Adrenal gland (tissue), 5 donors: ENCODE data around the gene FBXO33.

ENCODE experiments used
- POLR2A ChIP-seq, 2 donors: fragments of 450-650 bp; IDR thresholded peaks; one replicate each; pipeline ENCODE4 v1.6.1; 2017; ENCODE audit warnings: antibody characterized with exemption in 2 of 2, mild to moderate bottlenecking in 2 of 2, moderate library complexity in 1 of 2
- TF ChIP-seq, protein P1 (sequence below), 6 experiments: fragments of 450-650 bp in 4 of 6; fragments of 200-600 bp in 2 of 6; sonication (generic) in 1 of 6; IDR thresholded peaks; 1 replicate in 5 of 6; 2 replicates in 1 of 6; pipeline versions ENCODE4 v1.5.1 to v1.8.0; 2016 to 2021; ENCODE audit warnings: antibody characterized with exemption in 6 of 6, mild to moderate bottlenecking in 2 of 6, moderate library complexity in 1 of 6
- donor health status: DM: no; HTN: no; CAD: no.

DNA sequence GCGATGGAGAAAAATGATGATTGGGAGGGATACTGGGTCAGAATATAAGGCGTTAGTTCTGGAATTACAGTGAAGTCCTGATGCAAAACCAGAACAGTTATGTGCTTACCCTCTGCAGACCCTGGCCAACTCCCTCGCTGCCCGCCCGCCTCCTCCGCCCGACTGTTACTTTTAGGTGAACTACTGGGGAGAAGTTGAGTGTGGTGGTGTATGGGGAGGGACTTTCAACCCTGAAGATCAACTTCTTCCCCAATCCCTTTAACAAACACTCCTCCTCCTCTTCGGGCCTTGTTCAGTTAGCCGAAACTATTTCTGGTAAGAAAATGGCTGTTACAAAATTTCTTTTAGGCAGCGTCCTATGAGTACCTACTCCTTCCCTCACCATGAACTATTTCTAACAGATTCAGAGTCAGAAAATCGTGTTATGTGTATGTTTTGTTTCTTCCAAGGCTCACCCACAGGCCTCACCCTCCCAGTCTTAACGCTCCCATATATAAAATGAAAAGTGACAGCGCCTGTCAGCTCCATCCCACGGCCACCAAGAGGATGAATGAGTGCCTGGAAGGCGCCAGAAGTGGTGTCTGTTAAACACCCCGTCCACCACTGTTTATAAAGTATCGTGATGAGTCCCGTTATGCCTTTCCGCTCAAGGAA is 1.3 kb downstream of the FBXO33 start:
- TF ChIP-seq, protein P1, sequence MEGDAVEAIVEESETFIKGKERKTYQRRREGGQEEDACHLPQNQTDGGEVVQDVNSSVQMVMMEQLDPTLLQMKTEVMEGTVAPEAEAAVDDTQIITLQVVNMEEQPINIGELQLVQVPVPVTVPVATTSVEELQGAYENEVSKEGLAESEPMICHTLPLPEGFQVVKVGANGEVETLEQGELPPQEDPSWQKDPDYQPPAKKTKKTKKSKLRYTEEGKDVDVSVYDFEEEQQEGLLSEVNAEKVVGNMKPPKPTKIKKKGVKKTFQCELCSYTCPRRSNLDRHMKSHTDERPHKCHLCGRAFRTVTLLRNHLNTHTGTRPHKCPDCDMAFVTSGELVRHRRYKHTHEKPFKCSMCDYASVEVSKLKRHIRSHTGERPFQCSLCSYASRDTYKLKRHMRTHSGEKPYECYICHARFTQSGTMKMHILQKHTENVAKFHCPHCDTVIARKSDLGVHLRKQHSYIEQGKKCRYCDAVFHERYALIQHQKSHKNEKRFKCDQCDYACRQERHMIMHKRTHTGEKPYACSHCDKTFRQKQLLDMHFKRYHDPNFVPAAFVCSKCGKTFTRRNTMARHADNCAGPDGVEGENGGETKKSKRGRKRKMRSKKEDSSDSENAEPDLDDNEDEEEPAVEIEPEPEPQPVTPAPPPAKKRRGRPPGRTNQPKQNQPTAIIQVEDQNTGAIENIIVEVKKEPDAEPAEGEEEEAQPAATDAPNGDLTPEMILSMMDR (IDR thresholded peaks at IDR 0.05), result no peak
- TF ChIP-seq POLR2A (IDR thresholded peaks at IDR 0.05), result no peak
